PC-3 (cell line): ENCODE data around the gene DLG2. TPM values are rescaled to one million over a fixed set of nuclear protein-coding genes. Genes with fewer than 3 reads are reported as not detected.

Source experiments
- ATAC-seq: fragments of 200-7000 bp; cut with Tn5 transposase; 2 replicates; pipeline ENCODE4 v1.9.1; 2020; ENCODE audit warnings: mild to moderate bottlenecking, moderate library complexity
- BruUV-seq: library from RNA; stranded (reverse); fragments of 400-500 nt; replicated peaks from 2 replicates; lab custom pipeline; 2021; lab: Mats Ljungman, UMichigan
- CTCF ChIA-PET: fragments of 300-600 bp; sonication (Branson Sonifier 250); formaldehyde crosslinking; loops from one replicate; lab custom pipeline; 2022; ENCODE audit warnings: antibody characterized with exemption; lab: Charles Lee
- POLR2A ChIA-PET: fragments of 300-600 bp; sonication (Branson Sonifier 250); formaldehyde crosslinking; loops from one replicate; lab custom pipeline; 2022; ENCODE audit warnings: antibody characterized with exemption; ENCODE audit not compliant: unreplicated experiment; lab: Charles Lee
- DNase-seq: peaks from one replicate; pipeline ENCODE4 v3.0.0-alpha.2; 2015
- H2AFZ ChIP-seq: fragments of 300-600 bp; sonication (generic); 2 replicates; pipeline ENCODE4 v1.6.0; 2016; ENCODE audit warnings: antibody characterized with exemption, low read length
- H3F3A ChIP-seq: fragments of 300-600 bp; sonication (generic); one replicate; pipeline ENCODE4 v1.6.0; 2017; ENCODE audit warnings: antibody characterized with exemption, low read length, control low read depth, mild to moderate bottlenecking; ENCODE audit not compliant: unreplicated experiment
- H3K27ac ChIP-seq: fragments of 300-600 bp; sonication (generic); 2 replicates; pipeline ENCODE4 v1.5.1; 2016; ENCODE audit warnings: mild to moderate bottlenecking, low read length
- H3K27me3 ChIP-seq: fragments of 300-600 bp; sonication (generic); 2 replicates; pipeline ENCODE4 v1.6.1; 2016; ENCODE audit warnings: low read length, mixed read lengths
- H3K36me3 ChIP-seq: fragments of 300-600 bp; sonication (generic); 2 replicates; pipeline ENCODE4 v1.6.1; 2016; ENCODE audit warnings: low read depth, mixed run types, low read length, mixed read lengths
- H3K4me1 ChIP-seq: fragments of 300-600 bp; sonication (generic); 2 replicates; pipeline ENCODE4 v1.5.1; 2016; ENCODE audit warnings: low read length; ENCODE audit not compliant: insufficient read depth
- H3K4me2 ChIP-seq: fragments of 300-600 bp; sonication (generic); 2 replicates; pipeline ENCODE4 v1.6.0; 2016; ENCODE audit warnings: low read length
- H3K4me3 ChIP-seq: fragments of 300-600 bp; sonication (generic); 2 replicates; pipeline ENCODE4 v1.5.1; 2016; ENCODE audit warnings: mild to moderate bottlenecking, low read length, mixed read lengths
- H3K79me2 ChIP-seq: fragments of 300-600 bp; sonication (generic); 2 replicates; pipeline ENCODE4 v1.6.1; 2017; ENCODE audit warnings: low read length, mixed read lengths
- H3K9ac ChIP-seq: fragments of 300-600 bp; sonication (generic); 2 replicates; pipeline ENCODE4 v1.6.0; 2016; ENCODE audit warnings: mild to moderate bottlenecking, low read length
- H3K9me2 ChIP-seq: fragments of 300-600 bp; sonication (generic); replicated peaks from 2 replicates; pipeline ENCODE4 v1.6.1; 2016; ENCODE audit warnings: mixed run types, low read length, mixed read lengths
- H3K9me3 ChIP-seq: fragments of 300-600 bp; sonication (generic); 2 replicates; pipeline ENCODE4 v1.6.1; 2016; ENCODE audit warnings: low read length, mixed read lengths
- H4K20me1 ChIP-seq: fragments of 300-600 bp; sonication (generic); 2 replicates; pipeline ENCODE4 v1.6.1; 2016; ENCODE audit warnings: low read length, mixed read lengths
- CTCF ChIP-seq: fragments of 300-600 bp; sonication (generic); conservative IDR thresholded peaks from 2 replicates; pipeline ENCODE4 v1.5.1; 2017; ENCODE audit warnings: antibody characterized with exemption, low read depth, mild to moderate bottlenecking, low read length
- EZH2 ChIP-seq: fragments of 300-600 bp; sonication (generic); IDR thresholded peaks from one replicate; pipeline ENCODE4 v1.6.1; 2017; ENCODE audit warnings: antibody characterized with exemption, mild to moderate bottlenecking, low read length; ENCODE audit not compliant: unreplicated experiment
- EZH2phosphoT487 ChIP-seq: fragments of 300-600 bp; sonication (generic); IDR thresholded peaks from 2 replicates; pipeline ENCODE4 v1.6.1; 2018; ENCODE audit warnings: mild to moderate bottlenecking, antibody characterized with exemption, low read length, borderline replicate concordance
- intact Hi-C: fragments of 100-400 bp; cut with micrococcal nuclease; formaldehyde crosslinking; loops from 2 replicates; pipeline ENCODE4 v1.9.0; 2023
- total RNA-seq: library from RNA; depleted of rRNA; stranded (reverse); fragments of >200 nt; gene quantifications from 2 replicates; pipeline ENCODE4 v1.2.3, GENCODE V29; 2014

Gene DLG2
- total RNA-seq, 1 experiment from 2014 or later, result 0.58 TPM

GRCh38 chr11:84407091-84407490, 1220.1 kb downstream of the DLG2 start:
- H3K79me2 ChIP-seq, result no peaks in the 10 kb centered on the region
- no peak overlapping the region for H3K27ac ChIP-seq
- H3K9ac ChIP-seq, result no peak overlapping the region
- H3K4me2 ChIP-seq, result no peak overlapping the region
- no peak for DNase-seq
- TF ChIP-seq EZH2 (no peak), EZH2phosphoT487 (no peak), CTCF (no peak)
- BruUV-seq, result no TSS peak
- no peaks in the 10 kb centered on the region for H3K36me3 ChIP-seq
- H3K27me3 ChIP-seq, result no peaks in the 10 kb centered on the region
- POLR2A ChIA-PET, result no interaction called here
- CTCF ChIA-PET, result no interaction called here
- intact Hi-C loops, result no loop called here
- H3K4me1 ChIP-seq, result no peaks in the 10 kb centered on the region
- H2AFZ ChIP-seq, result no peak overlapping the region
- H4K20me1 ChIP-seq, result no peaks in the 10 kb centered on the region
- ATAC-seq, result no peak
- no peaks in the 10 kb centered on the region for H3K9me3 ChIP-seq
- H3F3A ChIP-seq, result no peaks in the 10 kb centered on the region
- H3K9me2 ChIP-seq, result no peaks in the 10 kb centered on the region
- no peak overlapping the region for H3K4me3 ChIP-seq

GRCh38 chr11:84398017-84398626, 1229.0 kb downstream of the DLG2 start:
- ATAC-seq, result peak; percentile 49; the same call in 1 of the 2 replicates
- Histone ChIP-seq H2AFZ (no peak overlapping the region), H3F3A (no peaks in the 10 kb centered on the region), H3K4me2 (no peak overlapping the region), H3K79me2 (no peaks in the 10 kb centered on the region), H3K4me3 (no peak overlapping the region), H3K9ac (no peak overlapping the region), H4K20me1 (no peaks in the 10 kb centered on the region), H3K9me2 (no peaks in the 10 kb centered on the region), H3K9me3 (no peaks in the 10 kb centered on the region), H3K36me3 (no peaks in the 10 kb centered on the region), H3K27me3 (peaks cover 4% of the 10 kb centered on the region; the same call in 1 of the 2 replicates), H3K27ac (no peak overlapping the region), H3K4me1 (no peaks in the 10 kb centered on the region)
- ChIA-PET POLR2A (no interaction called here), CTCF (no interaction called here)
- no TSS peak for BruUV-seq
- no peak for TF ChIP-seq EZH2phosphoT487
- TF ChIP-seq EZH2, result no peak
- TF ChIP-seq CTCF, result peak; percentile 66
- intact Hi-C loops, result loop anchor here (5.0 kb wide), 1 partner anchor 124 kb away; no protein-coding TSS in a partner anchor
- DNase-seq, result peak; percentile 52

- intact Hi-C loops, result loop anchor here (5.0 kb wide), 1 partner anchor 126 kb away; no protein-coding TSS in a partner anchor
- H3K4me3 ChIP-seq, result no peak overlapping the region
- H4K20me1 ChIP-seq, result no peaks in the 10 kb centered on the region
- no TSS peak for BruUV-seq
- H3K4me2 ChIP-seq, result no peak overlapping the region
- H2AFZ ChIP-seq, result no peak overlapping the region
- peaks cover 6% of the 10 kb centered on the region; the same call in 1 of the 2 replicates for H3K27me3 ChIP-seq
- CTCF ChIA-PET, result no interaction called here
- TF ChIP-seq EZH2phosphoT487 (no peak), EZH2 (no peak), CTCF (no peak)
- no peaks in the 10 kb centered on the region for H3K9me3 ChIP-seq
- no peaks in the 10 kb centered on the region for H3K9me2 ChIP-seq
- no peak overlapping the region for H3K9ac ChIP-seq
- POLR2A ChIA-PET, result no interaction called here
- DNase-seq, result no peak
- no peaks in the 10 kb centered on the region for H3K36me3 ChIP-seq
- H3F3A ChIP-seq, result no peaks in the 10 kb centered on the region
- no peak for ATAC-seq
- H3K79me2 ChIP-seq, result no peaks in the 10 kb centered on the region
- H3K4me1 ChIP-seq, result no peaks in the 10 kb centered on the region
- H3K27ac ChIP-seq, result no peak overlapping the region
Observed at GRCh38 chr11:84396521-84396920, 1230.6 kb downstream of the DLG2 start.
